Glutamatergic neuron (in vitro differentiated cells): ENCODE measurements around the gene LAMA1. TPM values are rescaled to one million over a fixed set of nuclear protein-coding genes. Genes with fewer than 3 reads are reported as not detected.

ENCODE experiments used
- DNase-seq: peaks from one replicate; pipeline ENCODE4 v3.0.0; 2022
- H3K27ac Mint-ChIP-seq: one replicate; pipeline ENCODE4 v1.8.0; 2020; ENCODE audit warnings: mild to moderate bottlenecking, mixed read lengths, inconsistent platforms; ENCODE audit not compliant: unreplicated experiment
- H3K27me3 Mint-ChIP-seq: one replicate; pipeline ENCODE4 v1.8.0; 2020; ENCODE audit warnings: mild to moderate bottlenecking, moderate library complexity, mixed read lengths, inconsistent platforms; ENCODE audit not compliant: unreplicated experiment
- H3K36me3 Mint-ChIP-seq: one replicate; pipeline ENCODE4 v1.8.0; 2020; ENCODE audit warnings: mild to moderate bottlenecking, mixed read lengths, inconsistent platforms; ENCODE audit not compliant: unreplicated experiment
- H3K4me1 Mint-ChIP-seq: one replicate; pipeline ENCODE4 v1.8.0; 2020; ENCODE audit warnings: mild to moderate bottlenecking, low read depth, mixed read lengths, inconsistent platforms; ENCODE audit not compliant: unreplicated experiment
- H3K4me3 Mint-ChIP-seq: one replicate; pipeline ENCODE4 v1.8.0; 2020; ENCODE audit warnings: mild to moderate bottlenecking, mixed read lengths, inconsistent platforms; ENCODE audit not compliant: unreplicated experiment
- H3K9me3 Mint-ChIP-seq: one replicate; pipeline ENCODE4 v1.8.0; 2020; ENCODE audit warnings: mild to moderate bottlenecking, moderate library complexity, mixed read lengths, inconsistent platforms; ENCODE audit not compliant: unreplicated experiment
- CTCF ChIP-seq: fragments of 200-600 bp; sonication (generic); IDR thresholded peaks from one replicate; pipeline ENCODE4 v1.5.0; 2021; ENCODE audit not compliant: partially characterized antibody, unreplicated experiment
- total RNA-seq: library from RNA; stranded (reverse); fragmentation: NEBNext Ultra II Directional; extraction: Animal tissue kit (Norgen Biotek cat#: 25700); gene quantifications from one replicate; pipeline ENCODE4 v1.2.1, GENCODE V29; 2021; ENCODE audit not compliant: unreplicated experiment

LAMA1 gene
- total RNA-seq, 1 donor from 2014 or later, result 32.0 TPM

GRCh38 chr18:7062811-7063210, 54.8 kb downstream of the LAMA1 start:
- Mint-ChIP-seq H3K27me3 (peaks cover 2% of the 10 kb centered on the region), H3K27ac (no peak overlapping the region), H3K4me1 (peaks cover 12% of the 10 kb centered on the region), H3K4me3 (no peak overlapping the region), H3K9me3 (no peaks in the 10 kb centered on the region), H3K36me3 (no peaks in the 10 kb centered on the region)
- no peak for DNase-seq
- no peak for TF ChIP-seq CTCF

- H3K4me3 Mint-ChIP-seq, result no peak overlapping the region
- no peaks in the 10 kb centered on the region for H3K36me3 Mint-ChIP-seq
- peaks cover 7% of the 10 kb centered on the region for H3K4me1 Mint-ChIP-seq
- H3K9me3 Mint-ChIP-seq, result no peaks in the 10 kb centered on the region
- no peak for TF ChIP-seq CTCF
- H3K27me3 Mint-ChIP-seq, result peaks cover 2% of the 10 kb centered on the region
- DNase-seq, result no peak
- no peak overlapping the region for H3K27ac Mint-ChIP-seq
Observed at GRCh38 chr18:7062236-7062635, 55.4 kb downstream of the LAMA1 start.

- H3K27me3 Mint-ChIP-seq, result no peaks in the 10 kb centered on the region
- H3K27ac Mint-ChIP-seq, result no peak overlapping the region
- H3K36me3 Mint-ChIP-seq, result no peaks in the 10 kb centered on the region
- no peak overlapping the region for H3K4me3 Mint-ChIP-seq
- H3K4me1 Mint-ChIP-seq, result peaks cover 3% of the 10 kb centered on the region
- no peak for TF ChIP-seq CTCF
- H3K9me3 Mint-ChIP-seq, result no peaks in the 10 kb centered on the region
- no peak for DNase-seq
Observed at GRCh38 chr18:7059276-7059675, 58.3 kb downstream of the LAMA1 start.

GRCh38 chr18:7056026-7056425, 61.6 kb downstream of the LAMA1 start:
- no peaks in the 10 kb centered on the region for H3K9me3 Mint-ChIP-seq
- H3K4me3 Mint-ChIP-seq, result no peak overlapping the region
- H3K36me3 Mint-ChIP-seq, result no peaks in the 10 kb centered on the region
- no peak for DNase-seq
- no peak overlapping the region for H3K27ac Mint-ChIP-seq
- no peaks in the 10 kb centered on the region for H3K4me1 Mint-ChIP-seq
- no peak for TF ChIP-seq CTCF
- H3K27me3 Mint-ChIP-seq, result peaks cover 2% of the 10 kb centered on the region

GRCh38 chr18:7049951-7050350, 67.6 kb downstream of the LAMA1 start:
- peaks cover 2% of the 10 kb centered on the region for H3K27me3 Mint-ChIP-seq
- no peak overlapping the region for H3K27ac Mint-ChIP-seq
- TF ChIP-seq CTCF, result no peak
- H3K4me3 Mint-ChIP-seq, result no peak overlapping the region
- no peaks in the 10 kb centered on the region for H3K4me1 Mint-ChIP-seq
- no peak for DNase-seq
- H3K9me3 Mint-ChIP-seq, result no peaks in the 10 kb centered on the region
- no peaks in the 10 kb centered on the region for H3K36me3 Mint-ChIP-seq
